HepG2 (cell line): ENCODE results near the gene ZMIZ1. TPM values are rescaled to one million over a fixed set of nuclear protein-coding genes. Genes with fewer than 3 reads are reported as not detected.
A peak's percentile ranks its signal among the peaks of the same experiment; 100 is the strongest.

Experiments
- CEBPG ChIP-seq: IDR thresholded peaks from 2 replicates; pipeline ENCODE4 v1.6.1; 2016
- ELF4 ChIP-seq: sonication (generic); formaldehyde crosslinking; IDR thresholded peaks from 2 replicates; pipeline ENCODE4 v1.5.0; 2020; ENCODE audit warnings: missing genetic modification reagents, mild to moderate bottlenecking, moderate library complexity, borderline replicate concordance
- FIP1L1 ChIP-seq: fragments of 200-400 bp; formaldehyde crosslinking; IDR thresholded peaks from 2 replicates; pipeline ENCODE4 v1.6.1; 2018; ENCODE audit warnings: low read depth, mild to moderate bottlenecking, low read length, moderate library complexity, borderline replicate concordance; ENCODE audit not compliant: insufficient read depth
- GMEB1 ChIP-seq: sonication (generic); formaldehyde crosslinking; IDR thresholded peaks from 2 replicates; pipeline ENCODE4 v1.5.1; 2020; ENCODE audit warnings: missing genetic modification reagents, mild to moderate bottlenecking, borderline replicate concordance
- HES4 ChIP-seq: sonication (generic); formaldehyde crosslinking; IDR thresholded peaks from 2 replicates; pipeline ENCODE4 v1.9.0; 2021; ENCODE audit warnings: mild to moderate bottlenecking, missing genetic modification reagents, borderline replicate concordance
- KAT8 ChIP-seq: IDR thresholded peaks from 2 replicates; pipeline ENCODE4 v1.6.1; 2016; ENCODE audit warnings: missing genetic modification reagents, missing compliant biosample characterization
- NCOA5 ChIP-seq: sonication (generic); formaldehyde crosslinking; IDR thresholded peaks from 2 replicates; pipeline ENCODE4 v1.4.0; 2020; ENCODE audit warnings: missing genetic modification reagents
- NFRKB ChIP-seq: fragments of 450-650 bp; IDR thresholded peaks from 2 replicates; pipeline ENCODE4 v1.6.1; 2017
- PHF20 ChIP-seq: sonication (generic); formaldehyde crosslinking; IDR thresholded peaks from 2 replicates; pipeline ENCODE4 v1.5.0; 2020; ENCODE audit warnings: mild to moderate bottlenecking, missing genetic modification reagents
- PHF5A ChIP-seq: IDR thresholded peaks from one replicate; pipeline ENCODE4 v1.6.1; 2018; ENCODE audit warnings: low read depth, missing genetic modification reagents; ENCODE audit not compliant: unreplicated experiment
- TFAP4 ChIP-seq: sonication (generic); IDR thresholded peaks from 2 replicates; pipeline ENCODE4 v1.6.1; 2016; ENCODE audit warnings: low read depth, borderline replicate concordance
- ZHX1 ChIP-seq: sonication (generic); formaldehyde crosslinking; IDR thresholded peaks from 2 replicates; pipeline ENCODE4 v1.8.1; 2022; ENCODE audit warnings: low read depth, mild to moderate bottlenecking, missing genetic modification reagents
- ZNF10 ChIP-seq: sonication (generic); formaldehyde crosslinking; IDR thresholded peaks from 2 replicates; pipeline ENCODE4 v1.4.0; 2020; ENCODE audit warnings: mild to moderate bottlenecking, low read depth, missing genetic modification reagents, borderline replicate concordance
- ZNF335 ChIP-seq: sonication (generic); formaldehyde crosslinking; IDR thresholded peaks from 2 replicates; pipeline ENCODE4 v1.4.0; 2020; ENCODE audit warnings: missing genetic modification reagents
- ZNF605 ChIP-seq: sonication (generic); formaldehyde crosslinking; IDR thresholded peaks from 2 replicates; pipeline ENCODE4 v1.8.0; 2022; ENCODE audit warnings: mild to moderate bottlenecking, missing genetic modification reagents
- ZNF749 ChIP-seq: sonication (generic); formaldehyde crosslinking; IDR thresholded peaks from 2 replicates; pipeline ENCODE4 v1.8.0; 2022; ENCODE audit warnings: mild to moderate bottlenecking, missing genetic modification reagents, moderate library complexity, borderline replicate concordance
- ZNF883 ChIP-seq: sonication (generic); formaldehyde crosslinking; IDR thresholded peaks from 2 replicates; pipeline ENCODE4 v1.5.1; 2020; ENCODE audit warnings: mild to moderate bottlenecking, missing genetic modification reagents; ENCODE audit errors: not compliant biosample characterization
- polyA plus RNA-seq, 8 experiments: library from polyadenylated mRNA; depleted of rRNA in 3 of 8; stranded (reverse) in 7 of 8; unstranded in 1 of 8; fragments of >200 nt; fragmentation: Illumina TruSeq in 4 of 8; extraction: Trizol in 4 of 8; gene quantifications; 2 replicates each; pipeline versions ENCODE4 v1.2.1 to v1.2.3, GENCODE V29; 2011 to 2016; ENCODE audit warnings: low read depth in 4 of 8, missing spikeins in 1 of 8, mixed read lengths in 1 of 8; ENCODE audit not compliant: insufficient read depth in 1 of 8
- total RNA-seq, 5 experiments: library from RNA; depleted of rRNA; stranded (reverse); fragments of >200 nt; fragmentation: Illumina TruSeq; extraction: Trizol; gene quantifications; 2 replicates each; pipeline ENCODE4 v1.2.3, GENCODE V29; 2016; ENCODE audit warnings: low read depth in 1 of 5
- TF ChIP-seq, protein P1 (sequence below): sonication (generic); formaldehyde crosslinking; IDR thresholded peaks from 2 replicates; pipeline ENCODE4 v1.4.0; 2020; ENCODE audit warnings: mild to moderate bottlenecking, low read depth, missing genetic modification reagents
- TF ChIP-seq, protein P2 (sequence below): sonication (generic); formaldehyde crosslinking; IDR thresholded peaks from 2 replicates; pipeline ENCODE4 v1.5.0; 2020; ENCODE audit warnings: mild to moderate bottlenecking, missing genetic modification reagents

ZMIZ1 gene
- total and polyA plus RNA-seq, 2 of the 13 experiments (the other 11 are each of a cell fraction or from before 2014, with no cell fraction given) = 5.3 to 10.2 TPM

- TF ChIP-seq ZNF749 (CRISPR knock-in tag) (no peak), ZNF605 (CRISPR knock-in tag) (no peak), CEBPG (CRISPR knock-in tag) (peak; percentile 99), ZNF10 (no peak), TFAP4 (peak; percentile 73; the same call in 1 of the 2 replicates), ZHX1 (no peak), NCOA5 (CRISPR knock-in tag) (no peak), HES4 (CRISPR knock-in tag) (no peak), KAT8 (CRISPR knock-in tag) (peak; percentile 49; the same call in 1 of the 2 replicates), PHF20 (CRISPR knock-in tag) (no peak), GMEB1 (CRISPR knock-in tag) (no peak), ZNF335 (CRISPR knock-in tag) (no peak), PHF5A (CRISPR knock-in tag) (no peak), FIP1L1 (no peak), NFRKB (no peak), ELF4 (CRISPR knock-in tag) (no peak), ZNF883 (CRISPR knock-in tag) (no peak)
- TF ChIP-seq, protein P1, sequence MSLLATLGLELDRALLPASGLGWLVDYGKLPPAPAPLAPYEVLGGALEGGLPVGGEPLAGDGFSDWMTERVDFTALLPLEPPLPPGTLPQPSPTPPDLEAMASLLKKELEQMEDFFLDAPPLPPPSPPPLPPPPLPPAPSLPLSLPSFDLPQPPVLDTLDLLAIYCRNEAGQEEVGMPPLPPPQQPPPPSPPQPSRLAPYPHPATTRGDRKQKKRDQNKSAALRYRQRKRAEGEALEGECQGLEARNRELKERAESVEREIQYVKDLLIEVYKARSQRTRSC = no peak
- TF ChIP-seq, protein P2, sequence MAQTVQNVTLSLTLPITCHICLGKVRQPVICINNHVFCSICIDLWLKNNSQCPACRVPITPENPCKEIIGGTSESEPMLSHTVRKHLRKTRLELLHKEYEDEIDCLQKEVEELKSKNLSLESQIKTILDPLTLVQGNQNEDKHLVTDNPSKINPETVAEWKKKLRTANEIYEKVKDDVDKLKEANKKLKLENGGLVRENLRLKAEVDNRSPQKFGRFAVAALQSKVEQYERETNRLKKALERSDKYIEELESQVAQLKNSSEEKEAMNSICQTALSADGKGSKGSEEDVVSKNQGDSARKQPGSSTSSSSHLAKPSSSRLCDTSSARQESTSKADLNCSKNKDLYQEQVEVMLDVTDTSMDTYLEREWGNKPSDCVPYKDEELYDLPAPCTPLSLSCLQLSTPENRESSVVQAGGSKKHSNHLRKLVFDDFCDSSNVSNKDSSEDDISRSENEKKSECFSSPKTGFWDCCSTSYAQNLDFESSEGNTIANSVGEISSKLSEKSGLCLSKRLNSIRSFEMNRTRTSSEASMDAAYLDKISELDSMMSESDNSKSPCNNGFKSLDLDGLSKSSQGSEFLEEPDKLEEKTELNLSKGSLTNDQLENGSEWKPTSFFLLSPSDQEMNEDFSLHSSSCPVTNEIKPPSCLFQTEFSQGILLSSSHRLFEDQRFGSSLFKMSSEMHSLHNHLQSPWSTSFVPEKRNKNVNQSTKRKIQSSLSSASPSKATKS (CRISPR knock-in tag) = no peak
Observed at GRCh38 chr10:79127151-79127961, 58.6 kb downstream of the ZMIZ1 start (continued).
